ENCODE measurements around the gene KIF2A.

The KIF2A gene

GRCh38 chr5:62386824-62387223 lies 80.8 kb downstream of the KIF2A start:
- DNase-seq: no peak

- no peak for DNase-seq
Observed at GRCh38 chr5:62395210-62395950, 89.4 kb downstream of the KIF2A start.

GRCh38 chr5:62403411-62404250 lies 97.6 kb downstream of the KIF2A start, which contains the start of gene DIMT1:
DIMT1 (minus strand) TSS chr5:62403905; CDS start chr5:62403772, 133 bp downstream.
- peak; percentile 71 for DNase-seq

- DNase-seq: peak; percentile 95
Observed at GRCh38 chr5:62412549-62413329, 106.7 kb downstream of the KIF2A start, which contains the start of gene IPO11. IPO11 (plus strand) TSS chr5:62412763; CDS start chr5:62437280, 24,517 bp downstream.

GRCh38 chr5:62413711-62414110 lies 107.7 kb downstream of the KIF2A start:
- DNase-seq: no peak

DNA sequence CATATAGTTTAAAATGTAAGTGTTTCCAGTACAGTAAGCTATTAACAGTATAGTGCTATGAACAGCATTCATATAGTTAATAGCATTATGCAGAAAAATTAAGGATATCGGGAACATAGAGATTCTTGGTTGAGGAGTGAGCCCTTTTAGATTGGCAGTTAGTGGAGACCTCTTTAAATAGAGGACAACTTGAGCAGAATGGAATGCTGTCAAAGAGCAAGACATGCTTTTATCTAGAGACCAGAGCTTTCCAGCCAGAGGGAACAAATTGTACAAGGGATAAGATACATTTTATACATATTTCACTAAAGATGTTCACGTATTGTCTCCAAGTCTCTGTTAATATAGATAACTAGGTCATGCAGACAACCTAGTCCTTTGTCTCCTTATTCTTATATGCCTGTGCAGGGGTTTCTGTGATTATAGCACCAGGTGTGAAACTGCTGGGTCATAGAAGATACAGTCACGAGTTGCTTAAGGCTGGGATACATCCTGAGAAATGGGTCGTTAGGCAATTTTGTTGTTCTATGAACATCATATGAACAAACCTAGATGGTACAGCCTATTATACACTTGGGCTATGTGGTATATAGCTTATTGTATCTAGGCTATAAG lies 112.6 kb downstream of the KIF2A start:
- no peak for DNase-seq

DNA sequence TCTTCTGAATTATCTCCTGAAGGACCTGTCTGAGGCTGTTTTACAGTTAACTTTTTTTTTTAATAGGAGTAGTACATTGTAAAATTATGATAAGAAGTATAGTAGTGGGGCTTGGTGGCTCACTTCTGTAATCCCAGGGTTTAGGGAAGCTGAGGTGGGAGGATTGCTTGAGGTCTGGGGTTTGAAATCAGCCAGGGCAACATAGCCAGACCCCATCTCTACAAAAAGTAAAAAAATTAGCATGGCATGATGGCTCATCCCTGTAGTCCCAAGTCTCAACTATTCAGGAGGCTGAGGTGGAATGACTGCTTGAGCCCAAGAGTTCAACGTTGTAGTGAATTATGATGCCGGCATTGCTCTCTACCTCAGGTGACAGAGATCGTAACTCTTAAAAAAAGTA lies 113.6 kb downstream of the KIF2A start:
- no peak for DNase-seq

- no peak for DNase-seq
Observed at GRCh38 chr5:62421414-62421813, 115.4 kb downstream of the KIF2A start.

GRCh38 chr5:62424763-62425162 lies 118.8 kb downstream of the KIF2A start:
- DNase-seq: no peak

DNA sequence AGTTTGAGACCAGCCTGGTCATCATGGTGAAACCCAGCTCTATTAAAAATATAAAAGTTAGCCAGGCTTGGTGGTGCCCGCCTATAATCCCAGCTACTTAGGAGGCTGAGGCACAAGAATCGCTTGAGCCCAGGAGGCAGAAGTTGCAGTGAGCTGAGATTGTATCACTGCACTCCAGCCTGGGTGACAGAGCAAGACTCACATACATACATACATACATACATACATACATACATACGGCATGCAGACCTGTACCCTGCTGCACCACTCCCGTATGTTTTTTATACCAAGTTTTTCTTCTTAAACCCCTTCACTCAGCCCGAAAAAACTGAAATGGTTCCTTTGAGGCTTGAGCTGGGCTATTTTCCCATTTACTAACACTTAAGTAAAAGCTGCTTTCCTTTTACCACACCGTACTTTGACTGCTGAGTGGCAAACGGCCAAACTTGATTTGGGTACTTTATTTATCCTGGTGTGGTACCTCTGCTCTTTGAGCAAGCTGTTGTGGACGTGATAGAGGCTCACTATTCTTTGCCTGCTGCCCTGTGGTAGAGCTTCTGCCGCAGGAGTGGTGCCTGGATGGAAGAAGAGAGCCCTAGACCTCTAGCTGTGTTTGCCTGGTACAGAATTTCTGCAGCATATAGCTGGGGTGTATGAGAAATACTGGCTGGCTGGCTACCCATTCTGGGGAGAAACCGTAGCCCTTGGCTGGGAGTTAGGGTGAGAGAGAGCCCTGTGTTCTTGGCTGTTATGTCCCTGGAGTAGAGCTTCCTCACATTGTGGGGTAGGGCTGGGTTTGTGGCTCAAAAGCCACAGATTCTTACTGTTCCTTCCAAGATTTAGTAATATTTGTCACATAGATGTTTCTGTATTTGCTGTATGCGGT lies 126.0 kb downstream of the KIF2A start:
- DNase-seq: no peak

DNA sequence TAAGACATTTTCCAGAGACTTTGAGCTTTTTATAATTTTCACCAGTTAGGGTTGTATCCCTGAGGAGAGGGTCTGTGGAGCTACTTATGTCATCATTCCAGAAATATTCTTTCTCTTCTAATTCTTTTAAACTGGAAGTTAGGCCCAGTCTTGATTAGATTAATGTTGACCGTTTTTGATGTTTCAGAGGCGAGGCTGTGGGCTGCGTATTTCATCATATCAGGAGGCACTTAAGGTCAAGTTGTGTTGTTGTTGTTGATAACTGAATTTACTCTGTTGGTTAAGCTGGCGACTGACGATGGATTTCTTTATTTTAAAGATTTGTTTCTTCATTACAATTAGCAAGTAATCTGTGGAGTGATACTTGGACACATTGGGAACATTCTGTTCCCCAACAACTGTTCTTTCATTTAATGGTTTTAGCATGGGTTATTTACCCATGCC lies 126.6 kb downstream of the KIF2A start:
- no peak for DNase-seq
